ENCODE results near the gene WASL.

- TF ChIP-seq RAD21 (conservative IDR thresholded peaks at IDR 0.05) (no peak), REST (IDR thresholded peaks at IDR 0.05; ENCODE audit: borderline replicate concordance) (no peak), EP300 (conservative IDR thresholded peaks at IDR 0.05; ENCODE audit: poor library complexity, severe bottlenecking) (no peak), CTCF (IDR thresholded peaks at IDR 0.05; ENCODE audit: poor library complexity, severe bottlenecking) (no peak), POLR2AphosphoS5 (IDR thresholded peaks at IDR 0.05) (no peak), EZH2 (IDR thresholded peaks at IDR 0.05; ENCODE audit: borderline replicate concordance, insufficient read depth, low read length, poor library complexity, severe bottlenecking) (no peak)
These were observed 92.1 kb downstream of the WASL start for GRCh38 chr7:123656544-123657303.

Data from neural cell (in vitro differentiated cells).